ENCODE data around the gene ZNF776.
"Not testable (repeated sequence)": the region's sequence is repeated elsewhere in the genome, so short reads cannot be mapped to it uniquely, and the experiment has no call there.

ZNF776 gene

DNA sequence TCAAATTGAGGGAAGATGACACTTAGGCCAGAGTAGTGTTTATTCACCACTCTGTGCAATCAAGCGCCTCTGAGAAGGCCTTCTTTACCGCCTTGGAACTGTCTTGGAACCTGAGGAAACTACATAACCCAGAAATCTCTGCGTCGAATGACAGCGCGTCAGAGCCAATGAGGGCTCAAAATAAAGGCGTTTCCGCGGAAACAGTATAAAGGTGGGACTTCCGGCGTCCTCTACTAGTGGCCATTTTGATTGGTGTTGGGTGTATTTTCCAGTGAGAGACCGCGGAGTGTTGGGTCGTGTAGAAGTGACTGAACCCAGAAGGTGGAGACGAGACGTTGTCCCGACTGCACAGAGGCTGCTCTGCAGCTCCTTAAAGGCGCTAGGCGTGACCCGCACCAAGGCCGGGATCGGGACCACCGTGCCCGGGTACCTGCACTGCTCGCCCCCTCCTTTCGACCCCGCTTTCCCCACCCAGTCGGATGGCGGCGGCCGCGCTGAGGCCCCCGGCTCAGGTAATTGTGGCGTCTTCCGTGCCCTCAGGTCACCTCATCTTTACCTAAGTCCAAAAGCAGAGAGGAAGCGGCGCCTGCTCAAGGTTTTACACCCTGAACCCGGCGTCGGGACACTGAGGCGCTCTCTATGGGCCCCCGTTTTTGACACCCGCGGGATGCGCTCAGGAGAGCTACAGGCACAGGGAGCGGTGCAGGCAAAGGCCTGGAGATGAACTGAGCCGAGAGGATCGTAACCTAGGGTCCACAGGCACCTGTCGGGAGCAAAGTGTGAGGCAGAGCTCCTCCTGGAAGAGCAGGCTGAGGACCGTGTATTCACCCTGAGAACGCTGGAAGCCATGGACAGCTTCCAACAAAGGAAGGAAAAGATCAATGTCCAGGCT is at the start of gene ZNF776:
TSS of gene ZNF776 (plus strand) at position 236 of the 892 bp plus-strand sequence. CDS start at position 480, 244 bp downstream.
- Histone ChIP-seq H3K9me3 (ENCODE audit: control insufficient read depth in 1 of 2, low read length in 2 of 2) (peaks cover 17 to 28% of the 10 kb centered on the region in 2 donors), H3K27me3 (ENCODE audit: low read depth, low read length) (no peaks in the 10 kb centered on the region), H3K4me1 (ENCODE audit: control insufficient read depth in 1 of 2, insufficient read depth in 2 of 2, low read length in 2 of 2) (peaks cover 6 to 18% of the 10 kb centered on the region in 2 donors), H3K27ac (ENCODE audit: low read length) (peak within 1 kb of the TSS; percentile 70), H3K36me3 (ENCODE audit: control insufficient read depth in 1 of 2, insufficient read depth in 2 of 2, low read length in 2 of 2) (peaks cover 26 to 36% of the 10 kb centered on the region in 2 donors), H3K4me3 (ENCODE audit: low read depth in 1 of 2, low read length in 2 of 2) (peak within 1 kb of the TSS; percentile 94 to 98)

- no peaks in the 10 kb centered on the region for H3K4me1 ChIP-seq (ENCODE audit: control insufficient read depth in 1 of 2, insufficient read depth in 2 of 2, low read length in 2 of 2)
- H3K9me3 ChIP-seq (ENCODE audit: control insufficient read depth in 1 of 2, low read length in 2 of 2), result peaks cover 30 to 72% of the 10 kb centered on the region in 2 donors
- H3K27me3 ChIP-seq (ENCODE audit: low read depth, low read length), result no peaks in the 10 kb centered on the region
- H3K36me3 ChIP-seq (ENCODE audit: control insufficient read depth in 1 of 2, insufficient read depth in 2 of 2, low read length in 2 of 2), result peaks cover 28 to 59% of the 10 kb centered on the region in 2 donors
- H3K4me3 ChIP-seq (ENCODE audit: low read depth in 1 of 2, low read length in 2 of 2), result peak overlapping the region in 1 of 2 donors; percentile 37
- H3K27ac ChIP-seq (ENCODE audit: low read length), result no peak overlapping the region
These were observed 45.0 kb upstream of the ZNF776 start for GRCh38 chr19:57701625-57702024.

DNA sequence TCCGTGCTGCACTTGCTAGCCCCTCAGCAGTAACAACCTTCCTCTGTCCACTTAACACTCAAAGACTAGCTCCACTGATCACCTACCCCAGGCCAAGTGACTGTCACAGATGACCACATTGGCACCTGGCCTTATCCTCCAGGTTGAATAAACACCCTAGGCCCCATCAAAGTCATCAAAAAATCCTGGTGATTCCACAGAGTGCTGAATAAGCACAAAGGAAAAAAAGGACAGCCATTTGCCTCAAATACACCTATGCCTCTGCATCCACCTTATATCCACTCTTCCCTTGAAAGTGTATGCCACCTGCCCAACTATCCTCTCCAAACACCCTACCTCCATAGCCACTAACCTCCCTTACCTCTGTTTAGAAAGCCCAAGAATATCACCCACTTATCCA is 40.3 kb upstream of the ZNF776 start:
- Histone ChIP-seq H3K27ac (ENCODE audit: low read length) (no peak overlapping the region), H3K9me3 (ENCODE audit: control insufficient read depth in 1 of 2, low read length in 2 of 2) (peaks cover 25 to 68% of the 10 kb centered on the region in 2 donors), H3K27me3 (ENCODE audit: low read depth, low read length) (no peaks in the 10 kb centered on the region), H3K4me3 (ENCODE audit: low read depth in 1 of 2, low read length in 2 of 2) (peak overlapping the region in 1 of 2 donors; percentile 63), H3K4me1 (ENCODE audit: control insufficient read depth in 1 of 2, insufficient read depth in 2 of 2, low read length in 2 of 2) (peaks cover 0 to 15% of the 10 kb centered on the region in 2 donors), H3K36me3 (ENCODE audit: control insufficient read depth in 1 of 2, insufficient read depth in 2 of 2, low read length in 2 of 2) (peaks cover 19 to 40% of the 10 kb centered on the region in 2 donors)

GRCh38 chr19:57708641-57709361 is 37.8 kb upstream of the ZNF776 start, which contains the start of gene ZNF154:
Gene ZNF154 (minus strand): TSS chr19:57709204. CDS start chr19:57708971, 233 bp downstream.
- Histone ChIP-seq H3K27me3 (ENCODE audit: low read depth, low read length) (no peaks in the 10 kb centered on the region), H3K9me3 (ENCODE audit: control insufficient read depth in 1 of 2, low read length in 2 of 2) (peaks cover 9 to 51% of the 10 kb centered on the region in 2 donors), H3K36me3 (ENCODE audit: control insufficient read depth in 1 of 2, insufficient read depth in 2 of 2, low read length in 2 of 2) (peaks cover 5 to 23% of the 10 kb centered on the region in 2 donors), H3K4me1 (ENCODE audit: control insufficient read depth in 1 of 2, insufficient read depth in 2 of 2, low read length in 2 of 2) (peaks cover 0 to 15% of the 10 kb centered on the region in 2 donors), H3K4me3 (ENCODE audit: low read depth in 1 of 2, low read length in 2 of 2) (peak within 1 kb of the TSS; percentile 63 to 64), H3K27ac (ENCODE audit: low read length) (peak within 1 kb of the TSS; percentile 29)

DNA sequence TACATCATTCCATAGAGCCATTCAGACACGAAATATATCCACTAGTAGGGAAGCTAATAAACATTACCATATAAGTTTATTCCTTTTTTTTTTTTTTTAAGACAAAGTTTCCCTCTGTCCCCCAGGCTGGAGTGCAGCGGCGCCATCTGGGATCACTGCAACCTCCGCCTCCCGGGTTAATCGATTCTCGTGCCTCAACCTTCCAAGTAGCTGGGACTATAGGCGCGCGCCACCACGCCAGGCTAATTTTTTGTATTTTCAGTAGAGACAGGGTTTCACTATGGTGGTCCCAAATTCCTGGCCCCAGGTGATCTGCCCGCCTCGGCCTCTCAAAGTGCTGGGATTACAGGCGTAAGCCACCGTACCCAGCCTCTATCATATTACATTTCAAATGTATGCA is 37.0 kb upstream of the ZNF776 start:
- Histone ChIP-seq H3K27me3 (ENCODE audit: low read depth, low read length) (no peaks in the 10 kb centered on the region), H3K4me3 (ENCODE audit: low read depth in 1 of 2, low read length in 2 of 2) (peak overlapping the region in 1 of 2 donors; percentile 63), H3K9me3 (ENCODE audit: control insufficient read depth in 1 of 2, low read length in 2 of 2) (peaks cover 9 to 48% of the 10 kb centered on the region in 2 donors), H3K27ac (ENCODE audit: low read length) (no peak overlapping the region), H3K4me1 (ENCODE audit: control insufficient read depth in 1 of 2, insufficient read depth in 2 of 2, low read length in 2 of 2) (peaks cover 0 to 15% of the 10 kb centered on the region in 2 donors), H3K36me3 (ENCODE audit: control insufficient read depth in 1 of 2, insufficient read depth in 2 of 2, low read length in 2 of 2) (peaks cover 3 to 20% of the 10 kb centered on the region in 2 donors)

- no peaks in the 10 kb centered on the region for H3K27me3 ChIP-seq (ENCODE audit: low read depth, low read length)
- no peak overlapping the region for H3K27ac ChIP-seq (ENCODE audit: low read length)
- H3K9me3 ChIP-seq (ENCODE audit: control insufficient read depth in 1 of 2, low read length in 2 of 2), result peaks cover 12 to 38% of the 10 kb centered on the region in 2 donors
- H3K4me1 ChIP-seq (ENCODE audit: control insufficient read depth in 1 of 2, insufficient read depth in 2 of 2, low read length in 2 of 2), result peaks cover 0 to 11% of the 10 kb centered on the region in 2 donors
- peaks cover 0 to 22% of the 10 kb centered on the region in 2 donors for H3K36me3 ChIP-seq (ENCODE audit: control insufficient read depth in 1 of 2, insufficient read depth in 2 of 2, low read length in 2 of 2)
- no peak overlapping the region for H3K4me3 ChIP-seq (ENCODE audit: low read depth in 1 of 2, low read length in 2 of 2)
These were observed 34.4 kb upstream of the ZNF776 start for GRCh38 chr19:57712222-57712621.

- H3K4me1 ChIP-seq (ENCODE audit: control insufficient read depth in 1 of 2, insufficient read depth in 2 of 2, low read length in 2 of 2), result no peaks in the 10 kb centered on the region
These were observed 27.2 kb upstream of the ZNF776 start for GRCh38 chr19:57719424-57719823.

DNA sequence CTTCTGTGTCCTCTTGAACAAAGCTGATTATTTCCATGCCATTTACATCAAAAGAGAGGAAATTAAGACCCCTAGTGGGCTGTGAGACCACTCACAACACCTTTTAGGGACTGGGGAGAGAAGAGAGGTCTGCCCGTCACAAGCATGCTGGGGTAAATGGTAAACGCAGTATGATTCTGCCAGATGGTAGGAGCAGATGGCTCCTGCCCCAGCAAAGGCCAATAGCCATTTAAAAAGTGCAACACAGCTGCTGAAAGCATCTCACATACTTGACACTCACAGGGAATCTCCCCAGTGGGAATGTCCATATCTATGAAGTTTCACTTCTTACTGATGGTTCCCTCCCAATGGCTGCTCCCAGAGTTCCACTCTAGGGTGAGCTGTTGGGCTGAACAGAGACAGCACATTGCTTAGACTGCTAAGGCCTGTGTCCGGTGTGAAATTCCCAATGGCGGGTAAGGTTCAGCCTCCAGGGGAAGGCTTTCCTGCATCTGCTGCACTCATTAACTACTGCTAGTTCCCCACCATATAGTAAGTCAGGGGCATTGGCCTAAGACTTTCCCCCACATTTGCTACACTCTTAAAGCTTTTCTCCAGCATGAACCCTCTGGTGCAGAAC is 26.6 kb upstream of the ZNF776 start:
- no peak overlapping the region for H3K27ac ChIP-seq (ENCODE audit: low read length)
- H3K27me3 ChIP-seq (ENCODE audit: low read depth, low read length), result no peaks in the 10 kb centered on the region
- H3K36me3 ChIP-seq (ENCODE audit: control insufficient read depth in 1 of 2, insufficient read depth in 2 of 2, low read length in 2 of 2), result peaks cover 22 to 61% of the 10 kb centered on the region in 2 donors
- H3K4me3 ChIP-seq (ENCODE audit: low read depth in 1 of 2, low read length in 2 of 2), result peak overlapping the region in 1 of 2 donors; percentile 54
- peaks cover 42 to 62% of the 10 kb centered on the region in 2 donors for H3K9me3 ChIP-seq (ENCODE audit: control insufficient read depth in 1 of 2, low read length in 2 of 2)
- H3K4me1 ChIP-seq (ENCODE audit: control insufficient read depth in 1 of 2, insufficient read depth in 2 of 2, low read length in 2 of 2), result no peaks in the 10 kb centered on the region

More at GRCh38 chr19:57719424-57719823, 27.2 kb upstream of the ZNF776 start:
- no peaks in the 10 kb centered on the region for H3K27me3 ChIP-seq (ENCODE audit: low read depth, low read length)
- no peak overlapping the region for H3K27ac ChIP-seq (ENCODE audit: low read length)
- peak overlapping the region in 1 of 2 donors; percentile 54 for H3K4me3 ChIP-seq (ENCODE audit: low read depth in 1 of 2, low read length in 2 of 2)
- H3K36me3 ChIP-seq (ENCODE audit: control insufficient read depth in 1 of 2, insufficient read depth in 2 of 2, low read length in 2 of 2), result peaks cover 22 to 61% of the 10 kb centered on the region in 2 donors
- peaks cover 42 to 66% of the 10 kb centered on the region in 2 donors for H3K9me3 ChIP-seq (ENCODE audit: control insufficient read depth in 1 of 2, low read length in 2 of 2)

DNA sequence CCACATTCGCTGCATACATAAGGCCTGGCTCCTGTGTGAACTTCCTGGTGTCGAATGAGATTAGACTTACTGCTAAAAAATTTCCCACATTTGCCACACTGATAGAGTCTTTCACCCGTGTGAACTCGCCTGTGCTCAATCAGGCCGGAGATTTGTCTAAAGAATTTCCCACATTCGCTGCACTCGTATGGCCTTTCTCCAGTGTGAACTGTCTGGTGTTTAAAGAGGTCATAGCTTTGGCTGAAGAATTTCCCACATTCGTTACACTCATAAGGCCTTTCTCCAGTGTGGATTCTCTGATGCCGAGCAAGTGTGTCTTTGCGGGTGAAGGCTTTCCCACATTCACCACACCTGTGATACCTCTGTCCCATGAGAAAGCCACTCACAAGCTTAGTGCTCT is 25.7 kb upstream of the ZNF776 start:
- H3K36me3 ChIP-seq (ENCODE audit: control insufficient read depth in 1 of 2, insufficient read depth in 2 of 2, low read length in 2 of 2), result peaks cover 22 to 58% of the 10 kb centered on the region in 2 donors
- H3K4me1 ChIP-seq (ENCODE audit: control insufficient read depth in 1 of 2, insufficient read depth in 2 of 2, low read length in 2 of 2), result no peaks in the 10 kb centered on the region
- H3K9me3 ChIP-seq (ENCODE audit: control insufficient read depth in 1 of 2, low read length in 2 of 2), result peaks cover 42 to 62% of the 10 kb centered on the region in 2 donors
- no peak overlapping the region for H3K27ac ChIP-seq (ENCODE audit: low read length)
- H3K27me3 ChIP-seq (ENCODE audit: low read depth, low read length), result no peaks in the 10 kb centered on the region
- peak overlapping the region; percentile 1 to 54 for H3K4me3 ChIP-seq (ENCODE audit: low read depth in 1 of 2, low read length in 2 of 2)

DNA sequence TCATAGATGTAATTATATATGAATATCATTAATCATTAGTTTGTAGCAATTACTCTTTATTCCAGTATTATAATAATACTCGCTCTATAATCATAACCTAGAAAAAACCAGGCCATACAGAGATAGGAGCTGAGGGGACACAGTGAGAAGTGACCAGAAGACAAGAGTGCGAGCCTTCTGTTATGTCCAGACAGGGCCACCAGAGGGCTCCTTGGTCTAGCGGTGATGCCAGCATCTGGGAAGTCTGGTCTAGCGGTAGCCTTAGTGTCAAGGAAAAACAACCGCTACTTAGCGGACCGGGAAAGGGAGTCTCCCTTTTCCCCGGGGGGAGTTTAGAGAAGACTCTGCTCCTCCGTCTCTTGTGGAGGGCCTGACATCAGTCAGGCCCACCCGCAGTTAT is 8.3 kb upstream of the ZNF776 start:
- not testable (repeated sequence) for H3K36me3 ChIP-seq (ENCODE audit: control insufficient read depth in 1 of 2, insufficient read depth in 2 of 2, low read length in 2 of 2); H3K27ac ChIP-seq (ENCODE audit: low read length); H3K9me3 ChIP-seq (ENCODE audit: control insufficient read depth in 1 of 2, low read length in 2 of 2); H3K27me3 ChIP-seq (ENCODE audit: low read depth, low read length); H3K4me1 ChIP-seq (ENCODE audit: control insufficient read depth in 1 of 2, insufficient read depth in 2 of 2, low read length in 2 of 2); H3K4me3 ChIP-seq (ENCODE audit: low read depth in 1 of 2, low read length in 2 of 2)

GRCh38 chr19:57738770-57739169 is 7.8 kb upstream of the ZNF776 start:
- H3K36me3 ChIP-seq (ENCODE audit: control insufficient read depth in 1 of 2, insufficient read depth in 2 of 2, low read length in 2 of 2); H3K27ac ChIP-seq (ENCODE audit: low read length); H3K4me3 ChIP-seq (ENCODE audit: low read depth in 1 of 2, low read length in 2 of 2); H3K9me3 ChIP-seq (ENCODE audit: control insufficient read depth in 1 of 2, low read length in 2 of 2); H3K4me1 ChIP-seq (ENCODE audit: control insufficient read depth in 1 of 2, insufficient read depth in 2 of 2, low read length in 2 of 2); H3K27me3 ChIP-seq (ENCODE audit: low read depth, low read length): not testable (repeated sequence)

Measured in muscle layer of duodenum (tissue), 2 donors.